Stimulated activated CD8-positive, alpha-beta memory T cell treated with anti-CD3 and anti-CD28 coated beads, Interleukin-15, amount 100 ng/mL, for 24 hours (primary cell): Measurements from ENCODE around the gene AK6.
A peak's percentile ranks its signal among the peaks of the same experiment; 100 is the strongest.
"Not testable (repeated sequence)": the region's sequence is repeated elsewhere in the genome, so short reads cannot be mapped to it uniquely, and the experiment has no call there.

ENCODE experiments used
- DNase-seq: peaks from one replicate; pipeline ENCODE4 v3.0.0-alpha.2; 2020; ENCODE audit warnings: low read depth

The AK6 gene

DNA sequence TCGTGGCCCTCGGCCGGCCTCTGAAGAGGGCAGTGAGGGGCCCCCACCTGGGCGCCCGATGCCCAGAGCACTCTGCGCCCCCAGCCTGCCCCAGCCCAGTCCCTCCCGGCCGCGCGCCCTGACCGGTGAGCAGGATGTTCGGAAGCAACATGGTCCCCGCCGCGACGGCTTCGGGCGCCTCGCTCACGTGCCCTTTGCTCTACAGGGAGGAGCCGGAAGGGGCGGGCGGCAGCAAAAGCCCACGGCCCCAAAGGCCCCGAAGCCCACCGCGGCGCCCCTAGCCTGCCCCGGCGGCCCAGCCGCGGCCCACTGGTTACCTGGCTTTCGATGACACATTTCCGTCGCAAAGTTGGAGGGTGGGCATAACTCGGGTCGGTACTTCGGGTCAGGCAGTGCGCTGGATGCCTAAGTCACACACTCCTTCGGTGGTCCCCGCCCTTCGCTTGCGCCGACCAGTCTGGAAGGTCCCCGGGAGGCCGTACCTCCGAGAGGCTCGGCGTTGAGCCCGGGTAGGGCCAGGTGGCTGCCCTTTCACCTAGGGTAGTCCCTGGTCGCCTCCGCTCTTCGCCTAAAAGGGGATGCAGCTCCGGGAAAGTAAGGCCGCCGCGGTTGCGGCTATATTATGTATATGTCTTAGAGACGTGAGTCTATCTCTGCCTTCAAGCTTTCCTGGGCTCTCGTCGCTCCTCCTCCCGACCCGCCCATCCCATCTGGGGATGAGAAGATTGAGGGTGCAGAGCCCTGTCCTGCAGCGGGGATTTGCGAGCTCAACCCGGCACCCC, at the start of gene AK6, which contains the start of the genes RAD17 and TAF9:
TSS of gene AK6 (minus strand) at position 181 of the 782 bp plus-strand sequence. CDS start at position 151, 30 bp downstream.
TSS of gene RAD17 (plus strand) at position 479 of the 782 bp plus-strand sequence. CDS start 2,391 bp downstream, outside the sequence.
TSS of gene TAF9 (minus strand) at position 181 of the 782 bp plus-strand sequence. CDS start 3,783 bp downstream, outside the sequence.
- peak; percentile 73 for DNase-seq

DNA sequence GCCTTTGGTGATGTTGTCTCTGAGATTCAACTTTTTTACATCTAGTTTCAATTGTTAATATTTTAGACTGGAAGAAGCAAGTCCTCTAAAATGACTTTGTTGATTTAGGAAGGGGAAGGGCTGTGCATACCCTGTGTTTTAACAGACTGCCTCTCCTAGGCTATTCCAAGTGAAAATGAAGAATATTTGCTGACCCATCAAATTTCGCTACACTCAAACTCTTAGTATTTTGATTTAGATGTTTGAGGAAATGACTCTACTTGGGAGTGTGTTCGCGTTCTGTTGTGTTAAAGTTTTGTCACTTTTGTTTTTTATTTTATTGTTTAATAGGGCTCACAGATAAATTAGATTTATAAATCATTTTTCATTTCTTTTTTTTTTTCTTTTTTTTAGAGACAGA, 49.2 kb upstream of the AK6 start:
- DNase-seq: no peak

DNA sequence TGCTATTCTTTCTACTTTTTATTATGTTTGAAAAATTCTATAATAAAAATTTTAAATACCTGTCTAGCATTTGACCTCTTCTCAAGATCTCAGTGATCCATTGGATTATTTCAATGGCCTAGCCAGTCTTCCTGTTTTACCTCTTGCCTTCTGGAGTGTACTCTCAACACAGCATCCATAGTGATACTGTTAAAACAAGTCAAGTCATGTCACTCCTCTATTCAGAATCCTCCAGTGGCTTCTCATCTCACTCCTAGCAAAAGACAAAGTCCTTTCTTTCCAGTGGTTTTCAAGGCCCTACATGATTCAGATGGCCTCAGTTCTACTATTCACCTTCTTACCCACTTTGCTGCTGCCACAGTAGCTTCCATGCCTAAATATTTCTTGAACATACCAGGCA, 47.4 kb upstream of the AK6 start:
- no peak for DNase-seq

DNA sequence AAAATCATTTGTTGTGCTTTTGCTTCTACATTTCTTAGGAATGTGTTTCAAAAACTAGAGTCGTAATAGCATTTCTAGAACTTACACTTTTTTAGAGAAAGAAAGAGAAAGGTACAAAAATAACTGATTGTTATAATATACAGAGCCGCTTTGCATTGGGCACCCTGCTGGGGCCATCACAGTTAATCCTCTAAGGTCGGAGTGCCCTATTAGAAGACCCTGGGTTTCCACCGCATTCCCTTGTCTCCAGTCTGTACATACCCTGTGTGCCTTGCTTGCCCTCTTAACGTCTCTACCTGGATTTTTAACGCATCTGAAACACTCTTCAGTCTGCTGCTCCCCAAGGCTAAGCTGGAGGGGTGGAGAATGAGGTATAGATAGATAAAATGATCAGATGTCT, 46.9 kb upstream of the AK6 start:
- no peak for DNase-seq

GRCh38 chr5:69415584-69415958, 46.3 kb upstream of the AK6 start:
- DNase-seq: no peak

DNA sequence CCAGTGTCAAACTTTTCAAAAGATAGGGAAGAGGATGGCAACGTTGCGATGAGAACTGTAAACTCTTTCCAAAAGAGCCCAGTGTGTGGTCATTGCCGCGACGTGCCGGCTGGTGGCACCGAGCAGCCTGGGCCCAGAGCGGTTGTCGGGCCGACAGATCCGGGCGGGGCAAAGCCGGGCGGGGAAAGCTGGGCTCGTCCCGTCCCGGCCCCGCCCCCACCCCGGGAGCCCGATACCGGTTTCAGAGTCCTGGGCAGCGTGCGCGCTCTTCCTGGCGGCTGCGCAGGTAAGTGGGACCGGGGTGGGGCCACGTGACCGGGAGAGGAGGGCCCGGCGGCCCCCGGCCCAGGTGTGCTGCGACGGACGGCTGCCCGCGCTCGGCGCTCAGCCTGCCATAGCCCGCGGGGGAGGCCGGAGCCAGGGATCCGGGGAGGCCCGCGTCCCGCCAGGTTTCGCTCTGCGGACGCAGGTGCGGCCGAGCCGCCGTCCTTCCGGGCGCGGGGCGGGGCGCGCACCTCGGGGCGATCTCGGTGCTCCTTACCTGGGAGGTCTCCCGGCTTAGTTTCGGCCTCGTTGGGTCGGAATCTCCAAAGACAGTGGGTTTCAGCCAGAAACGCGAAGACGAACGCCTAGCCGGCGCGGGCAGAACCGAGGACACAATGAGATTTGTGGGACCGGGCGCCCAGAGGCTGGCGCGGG, 45.7 kb upstream of the AK6 start, which contains the start of gene MARVELD2:
TSS of gene MARVELD2 (plus strand) at position 232 of the 699 bp plus-strand sequence. CDS start 4,270 bp downstream, outside the sequence.
- DNase-seq: peak; percentile 11

- no peak for DNase-seq
These were observed 35.5 kb upstream of the AK6 start for GRCh38 chr5:69404659-69405330.

DNA sequence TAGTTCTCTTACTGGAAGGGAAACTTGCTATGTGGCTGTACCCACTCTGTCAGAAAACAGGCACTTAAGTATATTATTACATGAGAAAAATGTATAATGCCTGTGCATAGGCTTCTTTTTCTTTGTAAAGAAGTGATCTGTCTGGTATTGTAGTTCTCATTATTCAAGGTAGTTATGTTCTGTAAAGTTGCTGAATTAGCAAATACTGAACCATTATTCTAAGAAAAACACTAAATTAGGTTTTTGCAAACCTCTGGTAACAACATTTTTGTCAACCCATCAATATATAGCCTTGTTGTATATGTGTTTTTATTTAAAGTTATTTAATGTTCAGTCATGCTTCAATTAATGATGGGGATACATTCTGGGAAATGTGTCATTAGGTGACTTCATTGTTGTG, 9.1 kb upstream of the AK6 start:
- DNase-seq: no peak

GRCh38 chr5:69374911-69375446, 5.7 kb upstream of the AK6 start:
- no peak for DNase-seq

GRCh38 chr5:69372394-69372793, 3.1 kb upstream of the AK6 start:
- DNase-seq: no peak

DNA sequence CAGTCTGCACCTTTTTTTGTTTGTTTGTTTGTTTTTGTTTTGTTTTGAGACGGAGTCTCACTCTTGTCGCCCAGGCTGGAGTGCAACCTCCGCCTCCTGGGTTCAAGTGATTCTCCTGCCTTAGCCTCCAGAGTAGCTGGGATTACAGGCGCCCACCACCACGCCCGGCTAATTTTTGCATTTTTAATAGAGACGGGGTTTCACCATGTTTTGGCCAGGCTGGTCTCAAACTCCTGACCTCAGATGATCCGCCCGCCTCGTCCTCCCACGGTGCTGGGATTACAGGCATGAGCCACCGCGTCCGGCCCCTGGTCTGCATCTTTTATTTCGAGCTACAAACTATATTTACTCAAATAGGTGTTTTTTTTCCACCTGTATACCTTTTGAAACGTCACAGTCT, 1.0 kb upstream of the AK6 start:
- not testable (repeated sequence) for DNase-seq

- DNase-seq: no peak
These were observed 621 bp downstream of the AK6 start for GRCh38 chr5:69368458-69369339.

DNA sequence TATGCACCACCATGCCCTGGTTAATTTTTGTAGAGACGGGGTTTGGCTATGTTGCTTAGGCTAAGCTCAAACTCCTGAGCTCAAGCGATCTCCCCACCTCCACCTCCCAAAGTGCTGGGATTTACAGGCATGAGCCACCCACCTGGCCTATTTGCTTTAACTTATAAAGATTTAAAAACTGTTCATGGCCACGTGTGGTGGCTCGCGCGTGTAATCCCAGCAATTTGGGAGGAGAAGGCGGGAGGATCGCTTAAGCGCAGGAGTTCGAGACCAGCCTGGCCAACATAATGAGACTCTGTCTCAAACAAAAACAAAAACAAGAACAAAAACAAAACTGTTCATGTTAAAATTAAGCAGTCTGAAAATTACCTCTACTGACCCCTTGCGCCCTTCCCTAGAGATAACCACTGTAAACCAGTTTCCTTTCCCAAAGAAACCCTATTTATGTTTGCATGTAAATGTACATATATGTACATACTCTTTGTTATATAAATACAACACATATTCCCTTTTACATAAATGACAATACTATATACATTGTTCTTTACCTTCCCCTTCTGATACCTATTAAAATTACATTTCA, 1.5 kb downstream of the AK6 start:
- no peak for DNase-seq

GRCh38 chr5:69364850-69365249, 4.5 kb downstream of the AK6 start:
- no peak for DNase-seq

DNA sequence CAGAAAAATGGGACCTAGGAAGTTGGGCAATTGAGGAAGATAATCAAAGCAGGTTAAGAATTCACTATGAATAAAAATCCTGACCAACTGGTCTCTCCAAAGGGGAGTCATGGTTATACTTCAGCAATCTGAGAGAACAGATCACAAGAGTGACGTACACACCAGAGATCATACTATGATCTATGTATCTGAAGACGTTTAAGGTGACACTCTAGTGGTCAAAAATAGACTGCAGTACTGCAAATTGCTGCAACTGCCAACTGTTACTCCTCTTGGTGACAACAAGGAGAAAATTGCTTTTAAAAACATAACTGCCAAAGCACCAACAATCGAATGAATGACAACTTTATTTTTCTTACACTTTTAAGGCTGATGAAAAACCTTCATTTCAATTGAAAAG, 4.9 kb downstream of the AK6 start:
- DNase-seq: no peak

GRCh38 chr5:69360442-69360841, 8.9 kb downstream of the AK6 start:
- no peak for DNase-seq

DNA sequence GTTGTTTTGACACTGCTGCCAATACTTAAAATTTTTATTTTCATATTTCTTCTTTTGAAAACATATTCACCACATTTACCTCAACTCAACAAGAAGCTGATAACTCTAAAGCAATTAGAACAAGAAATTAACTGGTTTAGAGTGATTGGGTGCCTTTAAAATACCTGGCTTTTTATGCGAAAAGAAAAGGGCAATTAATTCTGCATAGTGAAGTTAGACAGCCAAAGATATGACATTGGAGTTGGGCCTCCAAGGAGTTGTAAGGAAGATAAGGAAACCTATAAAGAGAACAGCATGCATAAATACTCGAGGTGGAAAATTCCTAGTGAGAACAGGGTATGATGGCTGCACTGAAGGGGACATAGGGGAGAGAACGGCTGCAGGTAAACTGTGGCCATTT, 9.6 kb downstream of the AK6 start:
- no peak for DNase-seq

- no peak for DNase-seq
These were observed 18.7 kb downstream of the AK6 start for GRCh38 chr5:69350664-69351063.

- no peak for DNase-seq
These were observed 26.2 kb downstream of the AK6 start for GRCh38 chr5:69343083-69343482.

DNA sequence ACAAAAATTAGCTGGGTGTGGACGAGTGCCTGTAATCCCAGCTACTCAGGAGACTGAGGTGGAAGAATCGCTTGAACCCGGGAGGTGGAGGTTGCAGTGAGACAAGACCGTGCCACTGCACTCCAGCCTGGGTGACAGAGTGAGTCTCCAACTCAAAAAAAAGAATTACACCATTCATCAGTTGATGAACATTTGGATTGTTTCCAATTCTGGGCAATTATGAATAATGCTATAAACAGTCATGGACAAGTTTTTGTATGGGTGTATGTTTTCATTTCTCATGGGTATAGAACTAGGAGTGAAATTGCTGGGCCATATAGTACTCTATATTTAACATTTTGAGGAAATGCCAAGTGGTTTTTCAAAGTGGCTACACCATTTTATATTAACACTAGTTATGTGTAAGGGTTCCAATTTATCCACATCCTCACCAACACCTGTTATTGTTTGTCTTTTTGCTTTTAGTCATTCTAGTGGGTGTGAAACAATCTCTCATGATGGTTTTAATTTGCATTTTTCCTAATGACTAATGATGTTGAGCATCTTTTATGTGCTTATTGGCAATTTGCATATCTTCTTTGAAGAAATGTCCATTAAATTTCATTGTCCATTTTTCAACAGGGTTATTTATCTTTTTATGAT, 27.7 kb downstream of the AK6 start:
- no peak for DNase-seq
